Astrocyte (in vitro differentiated cells and primary cell): ENCODE measurements around the gene SERPINB5.

Experiments
- CTCF ChIP-seq: IDR thresholded peaks from 2 replicates; pipeline ENCODE4 v1.5.1; 2011; ENCODE audit warnings: low read depth, mild to moderate bottlenecking, inconsistent platforms, low read length, moderate library complexity; ENCODE audit not compliant: insufficient read depth
- EZH2 ChIP-seq: IDR thresholded peaks from 2 replicates; pipeline ENCODE4 v1.6.1; 2012; ENCODE audit warnings: mild to moderate bottlenecking, low read length, inconsistent platforms; ENCODE audit not compliant: insufficient read depth

- peak; percentile 52 for TF ChIP-seq CTCF
- TF ChIP-seq EZH2: no peak
These were observed 29.0 kb downstream of the SERPINB5 start for GRCh38 chr18:63505566-63506335.
